Esophagus muscularis mucosa (tissue), 4 donors: Measurements from ENCODE around the gene RCCD1.

Experiments
- CTCF ChIP-seq, 3 experiments: fragments of 200-600 bp in 2 of 3; fragments of 450-650 bp in 1 of 3; sonication (generic) in 2 of 3; IDR thresholded peaks; one replicate each; pipeline ENCODE4 v1.5.1; 2017 to 2019; ENCODE audit warnings: antibody characterized with exemption in 3 of 3, mild to moderate bottlenecking in 2 of 3, moderate library complexity in 1 of 3
- EP300 ChIP-seq: sonication (generic); formaldehyde crosslinking; IDR thresholded peaks from one replicate; pipeline ENCODE4 v1.6.1; 2017; ENCODE audit warnings: antibody characterized with exemption
- POLR2A ChIP-seq: fragments of 450-650 bp; IDR thresholded peaks from one replicate; pipeline ENCODE4 v1.6.1; 2017; ENCODE audit warnings: antibody characterized with exemption, moderate library complexity, mild to moderate bottlenecking, low read depth
- POLR2AphosphoS5 ChIP-seq, 2 donors: sonication (generic); formaldehyde crosslinking; IDR thresholded peaks; one replicate each; pipeline ENCODE4 v1.6.1; 2017; ENCODE audit warnings: antibody characterized with exemption in 2 of 2

DNA sequence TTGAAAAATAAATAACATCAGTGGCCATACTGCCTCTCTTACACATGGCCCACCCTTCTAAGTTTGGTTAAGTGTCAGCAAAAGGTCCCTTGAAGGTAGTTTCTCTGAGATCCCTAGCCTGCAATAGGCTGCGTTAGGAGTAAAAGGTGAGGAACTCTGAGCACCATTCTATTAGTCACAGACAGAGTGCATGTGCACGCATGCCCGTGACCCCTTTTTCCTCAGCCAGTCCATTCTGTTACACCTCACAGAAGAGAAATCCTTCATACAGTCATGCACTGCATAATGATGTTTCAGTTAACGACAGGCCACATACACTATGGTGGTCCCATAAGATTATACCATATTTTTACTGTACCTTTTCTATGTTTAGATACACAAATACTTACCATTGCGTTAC, 12.5 kb downstream of the RCCD1 start:
- TF ChIP-seq POLR2AphosphoS5 (IDR thresholded peaks at IDR 0.05) (no peak), POLR2A (no peak), CTCF (IDR thresholded peaks at IDR 0.05) (no peak), EP300 (no peak)
